Calu3 (cell line): ENCODE data around the gene GAREM1. TPM values are rescaled to one million over a fixed set of nuclear protein-coding genes. Genes with fewer than 3 reads are reported as not detected.

Source experiments
- BruUV-seq: library from RNA; stranded (reverse); fragments of 400-500 nt; replicated peaks from 2 replicates; lab custom pipeline; 2021; lab: Mats Ljungman, UMichigan
- CTCF ChIA-PET: fragments of 300-600 bp; sonication (Branson Sonifier 250); formaldehyde crosslinking; loops from one replicate; lab custom pipeline; 2022; ENCODE audit warnings: antibody characterized with exemption; lab: Charles Lee
- DNase-seq: peaks from one replicate; pipeline ENCODE4 v3.0.0; 2022
- H3K27ac Mint-ChIP-seq: one replicate; pipeline ENCODE4 v1.8.0; 2022; ENCODE audit warnings: mixed read lengths; ENCODE audit not compliant: unreplicated experiment
- H3K27me3 Mint-ChIP-seq: one replicate; pipeline ENCODE4 v1.8.0; 2022; ENCODE audit warnings: mixed read lengths; ENCODE audit not compliant: unreplicated experiment
- H3K36me3 Mint-ChIP-seq: one replicate; pipeline ENCODE4 v1.8.0; 2022; ENCODE audit warnings: mild to moderate bottlenecking, moderate library complexity, mixed read lengths; ENCODE audit not compliant: insufficient read depth, unreplicated experiment
- H3K4me1 Mint-ChIP-seq: one replicate; pipeline ENCODE4 v1.8.0; 2022; ENCODE audit warnings: mild to moderate bottlenecking, low read depth, mixed read lengths; ENCODE audit not compliant: unreplicated experiment
- H3K4me3 Mint-ChIP-seq: one replicate; pipeline ENCODE4 v1.8.0; 2022; ENCODE audit warnings: mild to moderate bottlenecking, low read depth, moderate library complexity, mixed read lengths; ENCODE audit not compliant: unreplicated experiment
- H3K9me3 Mint-ChIP-seq: one replicate; pipeline ENCODE4 v1.8.0; 2022; ENCODE audit warnings: low read depth, mixed read lengths; ENCODE audit not compliant: unreplicated experiment
- intact Hi-C: fragments of 100-400 bp; cut with micrococcal nuclease; formaldehyde crosslinking; loops from one replicate; pipeline ENCODE4 v1.10.0; 2022; ENCODE audit not compliant: unreplicated experiment
- total RNA-seq: library from RNA; stranded (reverse); gene quantifications from 2 replicates; pipeline ENCODE4 v1.2.3, GENCODE V29; 2022
- TF ChIP-seq, protein P1 (sequence below): fragments of 200-600 bp; IDR thresholded peaks from one replicate; pipeline ENCODE4 v1.8.0; 2022; ENCODE audit warnings: antibody characterized with exemption; ENCODE audit not compliant: unreplicated experiment

Gene GAREM1
- total RNA-seq, 1 experiment from 2014 or later: 19.3 TPM

DNA sequence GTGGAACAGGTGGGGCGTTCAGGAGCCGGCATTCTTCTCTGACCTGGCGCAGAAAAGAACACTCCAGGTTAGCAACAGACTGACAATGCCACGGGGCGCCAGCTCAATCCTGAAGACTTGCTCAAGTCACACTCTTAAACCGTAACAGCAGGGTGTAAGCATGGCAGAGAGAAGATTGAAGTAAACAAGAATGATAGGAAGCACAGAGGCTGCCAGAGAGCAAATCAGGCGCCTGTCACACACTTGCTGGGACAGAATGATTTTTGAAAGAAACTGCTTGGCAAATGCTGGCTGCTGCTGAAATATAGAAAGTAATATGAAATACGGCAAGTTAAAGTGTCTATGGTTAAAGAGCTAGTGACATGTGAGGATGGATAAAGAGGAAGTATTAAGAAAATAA is 200.3 kb downstream of the GAREM1 start:
- CTCF ChIA-PET: interaction anchor here (0.6 to 3.1 kb wide), 5 partner anchors 67 to 202 kb away, joined by 3 to 43 read pairs (median 5); partner anchors contain the start of gene GAREM1
- Mint-ChIP-seq H3K36me3 (peaks cover 5% of the 10 kb centered on the region), H3K4me3 (no peak overlapping the region)

DNA sequence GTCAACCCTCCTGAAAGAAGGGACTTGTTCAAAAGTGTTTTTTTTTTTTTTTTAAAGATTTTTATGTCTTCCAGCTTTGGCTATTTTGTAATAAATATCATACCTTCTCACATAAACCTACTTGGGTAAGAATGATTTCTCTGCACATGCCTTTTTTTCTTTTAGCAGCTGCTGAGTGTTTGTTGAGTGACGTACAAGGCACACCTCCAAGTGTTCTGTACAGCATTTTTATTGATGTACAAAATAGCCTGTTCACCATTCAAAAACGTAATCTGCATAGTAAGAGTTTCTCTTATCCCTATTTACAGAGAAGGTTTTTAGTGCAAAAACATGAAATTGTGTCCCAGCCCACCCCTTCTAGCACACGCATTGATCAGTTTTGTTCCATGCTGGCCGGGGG is 203.2 kb downstream of the GAREM1 start:
- Mint-ChIP-seq H3K4me3 (no peak overlapping the region), H3K27me3 (no peaks in the 10 kb centered on the region), H3K4me1 (peaks cover 9% of the 10 kb centered on the region), H3K27ac (no peak overlapping the region), H3K36me3 (peaks cover 5% of the 10 kb centered on the region), H3K9me3 (no peaks in the 10 kb centered on the region)
- intact Hi-C loops: no loop called here
- CTCF ChIA-PET: no interaction called here
- BruUV-seq: no TSS peak
- no peak for DNase-seq
- TF ChIP-seq, protein P1, sequence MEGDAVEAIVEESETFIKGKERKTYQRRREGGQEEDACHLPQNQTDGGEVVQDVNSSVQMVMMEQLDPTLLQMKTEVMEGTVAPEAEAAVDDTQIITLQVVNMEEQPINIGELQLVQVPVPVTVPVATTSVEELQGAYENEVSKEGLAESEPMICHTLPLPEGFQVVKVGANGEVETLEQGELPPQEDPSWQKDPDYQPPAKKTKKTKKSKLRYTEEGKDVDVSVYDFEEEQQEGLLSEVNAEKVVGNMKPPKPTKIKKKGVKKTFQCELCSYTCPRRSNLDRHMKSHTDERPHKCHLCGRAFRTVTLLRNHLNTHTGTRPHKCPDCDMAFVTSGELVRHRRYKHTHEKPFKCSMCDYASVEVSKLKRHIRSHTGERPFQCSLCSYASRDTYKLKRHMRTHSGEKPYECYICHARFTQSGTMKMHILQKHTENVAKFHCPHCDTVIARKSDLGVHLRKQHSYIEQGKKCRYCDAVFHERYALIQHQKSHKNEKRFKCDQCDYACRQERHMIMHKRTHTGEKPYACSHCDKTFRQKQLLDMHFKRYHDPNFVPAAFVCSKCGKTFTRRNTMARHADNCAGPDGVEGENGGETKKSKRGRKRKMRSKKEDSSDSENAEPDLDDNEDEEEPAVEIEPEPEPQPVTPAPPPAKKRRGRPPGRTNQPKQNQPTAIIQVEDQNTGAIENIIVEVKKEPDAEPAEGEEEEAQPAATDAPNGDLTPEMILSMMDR: no peak

More for the DNA sequence above, 200.3 kb downstream of the GAREM1 start:
- DNase-seq: no peak
- H3K9me3 Mint-ChIP-seq: no peaks in the 10 kb centered on the region
- no peak overlapping the region for H3K27ac Mint-ChIP-seq
- TF ChIP-seq, protein P1: no peak
- H3K27me3 Mint-ChIP-seq: no peaks in the 10 kb centered on the region
- BruUV-seq: no TSS peak
- intact Hi-C loops: loop anchor here (2.0 to 5.0 kb wide), 2 partner anchors 110 to 197 kb away; no protein-coding TSS in a partner anchor
- peaks cover 9% of the 10 kb centered on the region for H3K4me1 Mint-ChIP-seq

DNA sequence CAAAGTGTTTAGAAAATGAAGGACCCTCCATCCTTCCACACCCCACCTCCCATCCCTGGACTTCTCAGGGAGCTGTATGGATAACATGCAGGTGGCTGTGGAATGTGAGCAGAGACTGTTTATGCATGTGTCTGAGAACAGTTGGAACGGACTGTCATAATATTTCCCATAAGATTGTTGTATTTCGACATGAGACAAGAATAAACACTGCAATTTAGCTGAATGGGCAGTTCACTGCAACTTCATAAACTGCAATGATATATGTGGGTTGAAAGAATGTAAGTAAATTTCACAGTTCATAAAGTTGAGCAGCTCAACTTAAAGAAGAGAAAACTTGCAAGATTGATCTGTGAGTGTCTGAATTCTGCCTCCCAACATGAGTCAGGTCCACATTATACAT is 206.3 kb downstream of the GAREM1 start:
- no peak overlapping the region for H3K4me3 Mint-ChIP-seq
- no TSS peak for BruUV-seq
- intact Hi-C loops: no loop called here
- TF ChIP-seq, protein P1: no peak
- peaks cover 5% of the 10 kb centered on the region for H3K36me3 Mint-ChIP-seq
- CTCF ChIA-PET: no interaction called here
- H3K4me1 Mint-ChIP-seq: no peaks in the 10 kb centered on the region
- no peak for DNase-seq
- H3K9me3 Mint-ChIP-seq: no peaks in the 10 kb centered on the region
- H3K27me3 Mint-ChIP-seq: no peaks in the 10 kb centered on the region
- no peak overlapping the region for H3K27ac Mint-ChIP-seq

DNA sequence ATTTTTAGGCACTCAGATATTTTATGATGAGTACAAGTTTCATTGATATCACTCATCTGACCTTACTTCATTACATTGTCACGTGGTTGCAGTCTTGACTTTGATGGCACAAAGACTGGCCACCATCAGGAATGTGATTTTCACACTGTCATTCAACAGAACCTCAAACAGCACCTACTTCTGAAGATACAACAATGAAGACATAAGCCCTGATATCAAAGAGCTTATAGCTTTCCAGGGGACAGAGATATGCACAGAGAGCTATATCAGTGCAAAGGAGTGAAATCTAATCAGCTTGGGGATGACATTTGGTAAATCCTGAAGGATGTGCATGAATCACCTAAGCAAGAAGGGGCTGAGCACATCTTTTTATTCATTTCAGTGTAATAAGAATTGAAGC is 208.6 kb downstream of the GAREM1 start:
- TF ChIP-seq, protein P1: no peak
- Mint-ChIP-seq H3K9me3 (no peaks in the 10 kb centered on the region), H3K4me1 (no peaks in the 10 kb centered on the region), H3K27me3 (no peaks in the 10 kb centered on the region), H3K4me3 (no peak overlapping the region), H3K36me3 (no peaks in the 10 kb centered on the region), H3K27ac (no peak overlapping the region)
- CTCF ChIA-PET: no interaction called here
- BruUV-seq: no TSS peak
- no peak for DNase-seq
- intact Hi-C loops: no loop called here
